H7 (cell line): ENCODE data around the gene CNN3. TPM values are rescaled to one million over a fixed set of nuclear protein-coding genes. Genes with fewer than 3 reads are reported as not detected.

Experiments used
- DNase-seq: peaks from one replicate; pipeline ENCODE4 v3.0.0; 2012
- H3K27me3 ChIP-seq: 2 replicates; pipeline ENCODE4 v1.6.0; 2011; ENCODE audit warnings: mild to moderate bottlenecking, low read length; ENCODE audit not compliant: control insufficient read depth, insufficient read depth
- H3K36me3 ChIP-seq: replicated peaks from 2 replicates; pipeline ENCODE4 v1.5.1; 2011; ENCODE audit warnings: low read length; ENCODE audit not compliant: control insufficient read depth, insufficient read depth
- H3K4me3 ChIP-seq: 2 replicates; pipeline ENCODE4 v1.5.1; 2011; ENCODE audit warnings: low read depth, mild to moderate bottlenecking, control low read depth, low read length, moderate library complexity; ENCODE audit not compliant: insufficient read depth
- total RNA-seq: library from RNA; depleted of rRNA; stranded (reverse); fragments of >200 nt; shearing (Covaris generic); gene quantifications from 2 replicates; pipeline ENCODE4 v1.2.3, GENCODE V29; 2014

The CNN3 gene
- total RNA-seq, 1 experiment from 2014 or later = 364 TPM

DNA sequence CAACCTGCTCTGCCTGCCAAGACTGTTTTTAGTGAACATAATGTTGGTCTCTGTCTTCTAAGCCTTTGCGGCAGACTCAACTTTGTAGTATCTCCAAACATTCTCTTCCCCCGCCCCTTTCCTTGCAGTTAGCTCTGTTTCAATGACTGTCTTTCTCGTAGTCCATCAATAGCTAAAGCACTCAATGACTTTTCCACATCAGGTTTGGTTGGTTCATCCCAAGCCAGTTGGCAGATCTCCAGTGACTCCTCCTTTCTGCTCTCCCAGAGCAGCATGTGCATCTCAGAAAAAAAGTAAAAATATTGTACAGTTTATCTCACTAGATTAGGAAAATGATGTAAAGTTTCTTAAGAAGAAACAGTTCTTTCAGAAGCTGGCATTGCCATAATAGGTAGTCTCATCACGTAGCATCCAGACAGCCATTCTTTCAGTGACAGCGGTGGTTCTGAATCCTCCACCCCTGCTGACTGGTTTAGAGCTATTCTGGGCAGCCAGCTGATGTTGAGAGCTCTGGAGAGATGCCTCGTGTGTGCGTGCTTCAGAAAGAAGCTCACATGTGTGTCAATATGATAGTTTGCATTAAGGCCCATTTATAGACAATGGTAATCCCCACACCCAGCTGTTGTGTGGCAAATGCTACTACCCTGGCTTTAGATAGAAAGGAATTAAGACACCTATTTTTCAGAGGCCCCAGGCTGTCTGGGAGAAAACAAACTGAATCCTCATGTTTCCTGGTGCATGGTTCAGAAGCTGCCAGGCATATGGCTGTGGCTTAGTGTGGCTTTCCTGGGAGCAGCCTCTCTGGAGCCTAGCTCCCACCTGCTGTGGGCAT lies 53.2 kb downstream of the CNN3 start:
- no peaks in the 10 kb centered on the region; the same call in 1 of the 2 replicates for H3K36me3 ChIP-seq
- no peak overlapping the region for H3K4me3 ChIP-seq
- no peak for DNase-seq
- no peaks in the 10 kb centered on the region for H3K27me3 ChIP-seq

DNA sequence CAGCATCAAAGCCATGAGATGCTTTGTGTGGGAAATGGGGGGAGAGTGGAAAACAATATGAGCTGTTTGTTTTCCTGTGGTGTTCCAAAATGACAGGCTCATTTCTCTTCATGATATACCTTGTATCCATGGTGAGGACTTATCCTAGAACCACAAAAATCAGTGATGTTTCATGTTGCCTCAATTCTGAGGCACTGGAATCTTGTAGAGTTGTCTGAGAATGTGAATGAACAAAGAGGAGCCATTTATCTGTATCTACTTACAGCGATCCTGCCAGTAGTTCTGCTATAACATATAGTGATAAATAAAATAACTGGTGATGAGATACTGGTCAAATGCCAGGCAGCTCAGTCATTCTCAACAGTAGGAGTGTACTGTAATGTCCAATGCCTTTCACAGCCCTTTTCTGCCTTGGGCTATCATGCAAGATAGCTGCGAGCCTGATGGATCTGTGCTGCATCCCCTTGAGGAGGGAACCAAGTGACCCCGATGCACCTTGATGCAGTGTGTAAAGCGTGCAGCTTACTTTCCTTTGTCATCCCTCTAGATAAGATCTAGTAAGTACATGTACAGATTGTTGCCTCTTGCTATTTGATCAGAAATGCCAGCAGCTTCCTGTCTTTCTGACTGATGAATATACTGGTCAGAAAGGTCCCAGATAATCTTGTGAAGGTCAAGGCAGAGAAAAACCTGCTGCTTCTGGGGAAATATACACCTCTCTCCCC lies 54.0 kb downstream of the CNN3 start:
- H3K4me3 ChIP-seq = no peak overlapping the region
- H3K27me3 ChIP-seq = no peaks in the 10 kb centered on the region
- no peak for DNase-seq
- no peaks in the 10 kb centered on the region; the same call in 1 of the 2 replicates for H3K36me3 ChIP-seq

DNA sequence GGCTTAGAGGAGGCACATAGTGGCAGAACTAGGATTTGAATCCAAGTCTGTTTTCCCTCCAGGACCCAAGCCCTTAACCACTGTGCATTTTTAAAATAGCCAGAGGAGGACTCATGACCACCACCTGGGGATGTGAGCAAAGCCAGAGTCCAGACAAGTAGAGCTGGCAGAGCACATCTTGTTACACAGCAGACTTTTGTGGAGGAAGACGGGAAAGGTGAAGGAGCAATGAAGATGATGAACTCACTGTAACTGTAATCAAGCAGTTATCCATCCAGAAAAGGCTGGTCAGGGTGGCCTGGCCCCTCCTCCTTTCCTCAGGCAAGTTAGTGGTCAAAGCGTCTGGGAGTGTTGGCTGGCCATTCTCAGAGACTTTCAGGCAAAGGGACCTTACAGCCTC lies 55.9 kb downstream of the CNN3 start:
- H3K27me3 ChIP-seq = no peaks in the 10 kb centered on the region
- no peak overlapping the region for H3K4me3 ChIP-seq
- no peaks in the 10 kb centered on the region; the same call in 1 of the 2 replicates for H3K36me3 ChIP-seq
- DNase-seq = no peak

DNA sequence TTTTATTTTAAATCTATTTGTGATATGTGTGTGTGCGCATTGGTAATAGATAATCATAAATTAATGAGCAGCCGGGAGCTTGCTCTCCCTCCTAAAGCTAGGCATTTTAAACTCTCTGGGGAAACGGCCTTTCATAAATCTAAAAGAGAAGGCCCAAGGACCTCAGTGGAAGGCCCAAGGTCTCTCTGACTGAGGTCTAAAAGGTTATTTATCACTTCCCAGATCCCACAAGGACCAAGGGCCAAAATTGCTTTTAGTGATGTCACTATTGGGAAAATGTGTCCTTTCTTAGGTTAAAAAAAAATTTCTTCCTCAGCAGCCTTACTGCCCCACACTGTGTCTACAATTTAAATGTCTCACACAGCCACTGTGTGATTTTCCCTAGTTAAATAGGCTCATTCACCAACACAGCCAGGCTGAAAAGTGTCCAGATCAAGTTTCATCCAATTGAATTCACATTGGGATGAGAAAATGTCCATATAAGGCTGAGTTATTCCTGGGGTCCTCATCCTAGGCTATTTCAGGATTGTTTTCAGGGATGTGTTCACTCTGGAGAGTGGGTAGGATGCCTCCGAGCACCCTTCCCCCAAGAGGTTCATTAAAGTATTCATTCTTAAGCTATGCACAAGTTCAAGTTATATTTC lies 60.6 kb downstream of the CNN3 start:
- no peak for DNase-seq
- Histone ChIP-seq H3K4me3 (no peak overlapping the region), H3K27me3 (no peaks in the 10 kb centered on the region; the same call in 1 of the 2 replicates), H3K36me3 (no peaks in the 10 kb centered on the region)

- Histone ChIP-seq H3K4me3 (no peak overlapping the region), H3K36me3 (no peaks in the 10 kb centered on the region), H3K27me3 (no peaks in the 10 kb centered on the region; the same call in 1 of the 2 replicates)
- no peak for DNase-seq
These were observed 61.5 kb downstream of the CNN3 start for GRCh38 chr1:94865360-94865759.

- Histone ChIP-seq H3K4me3 (no peak overlapping the region), H3K36me3 (no peaks in the 10 kb centered on the region), H3K27me3 (no peaks in the 10 kb centered on the region; the same call in 1 of the 2 replicates)
- DNase-seq = no peak
These were observed 62.1 kb downstream of the CNN3 start for GRCh38 chr1:94864821-94865220.

DNA sequence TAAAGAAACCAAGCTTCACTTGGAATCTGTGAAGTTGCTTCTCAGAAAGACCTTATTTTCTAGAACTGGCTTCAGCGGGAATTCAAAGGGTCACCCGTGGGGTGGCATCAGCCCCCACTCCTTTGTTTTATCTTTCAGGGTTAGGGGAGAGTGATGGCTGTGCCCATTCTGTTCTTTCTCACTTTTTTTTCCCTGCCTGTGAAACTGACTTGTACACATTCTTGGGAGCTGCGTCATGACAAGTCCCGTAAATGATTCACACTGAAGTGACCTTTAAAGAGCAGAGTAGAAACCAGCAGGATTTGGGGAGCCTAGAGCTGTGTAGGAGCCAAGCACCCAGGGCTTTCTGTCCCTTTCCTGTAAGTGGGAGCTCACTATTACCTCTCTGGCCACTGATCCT lies 63.0 kb downstream of the CNN3 start:
- Histone ChIP-seq H3K4me3 (no peak overlapping the region), H3K27me3 (no peaks in the 10 kb centered on the region; the same call in 1 of the 2 replicates)

GRCh38 chr1:94863297-94863911 lies 63.5 kb downstream of the CNN3 start:
- no peak for DNase-seq
- Histone ChIP-seq H3K36me3 (no peaks in the 10 kb centered on the region), H3K27me3 (no peaks in the 10 kb centered on the region; the same call in 1 of the 2 replicates), H3K4me3 (no peak overlapping the region)

More for the DNA sequence above, 63.0 kb downstream of the CNN3 start:
- H3K36me3 ChIP-seq = no peaks in the 10 kb centered on the region
- no peak for DNase-seq

DNA sequence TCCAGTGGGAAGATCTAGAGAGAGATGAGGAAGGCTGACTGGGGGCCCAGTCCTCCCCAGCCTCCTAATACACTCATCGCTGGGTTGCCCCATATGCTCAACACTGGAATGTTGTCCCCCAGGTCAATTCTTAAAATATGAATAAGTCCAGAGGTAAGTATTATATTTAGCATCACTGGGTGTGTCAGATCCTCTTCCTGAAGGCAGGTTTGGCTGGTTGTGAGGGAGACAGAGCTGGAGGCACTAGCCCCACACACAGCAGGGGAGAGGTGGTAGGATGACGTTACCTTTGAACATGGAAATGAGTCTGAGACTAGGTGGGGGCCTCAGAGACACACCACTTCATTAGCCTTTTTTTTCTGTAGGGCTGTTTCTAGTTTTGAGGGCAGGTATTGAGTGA lies 64.2 kb downstream of the CNN3 start:
- no peak for DNase-seq
- Histone ChIP-seq H3K27me3 (no peaks in the 10 kb centered on the region; the same call in 1 of the 2 replicates), H3K36me3 (no peaks in the 10 kb centered on the region), H3K4me3 (no peak overlapping the region)

DNA sequence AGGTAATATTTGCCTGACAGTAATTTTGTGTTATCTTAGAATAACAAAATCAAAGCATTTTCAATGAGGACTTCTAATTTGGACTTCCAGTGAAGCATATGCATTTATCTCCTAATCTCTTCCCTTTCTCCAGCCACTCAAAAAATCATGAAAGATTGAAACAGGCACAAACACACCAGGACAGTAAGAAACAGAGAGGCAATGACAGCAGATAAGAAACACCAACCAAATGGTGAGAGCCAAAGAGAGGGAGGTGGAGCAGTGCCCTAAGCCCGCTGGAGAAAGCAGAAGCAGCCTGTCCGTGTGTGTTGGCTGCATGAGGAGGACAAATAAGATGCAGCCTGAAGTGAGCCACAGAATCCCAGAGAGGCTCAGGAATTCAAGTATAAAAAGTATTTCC lies 67.7 kb downstream of the CNN3 start:
- Histone ChIP-seq H3K4me3 (no peak overlapping the region), H3K27me3 (peaks cover 8% of the 10 kb centered on the region), H3K36me3 (no peaks in the 10 kb centered on the region)
- DNase-seq = no peak

- H3K4me3 ChIP-seq = no peak overlapping the region
- H3K27me3 ChIP-seq = peaks cover 8% of the 10 kb centered on the region
- no peak for DNase-seq
- no peaks in the 10 kb centered on the region for H3K36me3 ChIP-seq
These were observed 68.6 kb downstream of the CNN3 start for GRCh38 chr1:94858276-94858675.

DNA sequence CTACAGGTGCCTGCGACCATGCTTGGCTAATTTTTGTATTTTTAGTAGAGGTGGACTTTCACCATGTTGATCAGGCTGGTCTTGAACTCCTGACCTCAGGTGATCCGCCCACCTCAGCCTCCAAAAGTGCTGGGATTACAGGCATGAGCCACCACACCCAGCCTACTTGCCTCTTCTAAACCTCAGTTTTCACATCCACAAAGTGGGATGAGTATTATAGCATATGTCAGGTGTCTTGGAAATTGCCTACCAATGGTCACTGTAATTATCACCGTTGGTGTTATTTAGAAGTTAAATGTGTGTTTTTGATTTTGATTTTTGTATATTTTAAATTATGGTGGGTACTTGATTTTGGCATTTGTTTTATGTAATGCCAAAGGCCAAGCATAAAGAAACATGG lies 70.0 kb downstream of the CNN3 start:
- DNase-seq = no peak
- H3K36me3 ChIP-seq = no peaks in the 10 kb centered on the region
- peaks cover 8% of the 10 kb centered on the region; the same call in 1 of the 2 replicates for H3K27me3 ChIP-seq
- H3K4me3 ChIP-seq = no peak overlapping the region

DNA sequence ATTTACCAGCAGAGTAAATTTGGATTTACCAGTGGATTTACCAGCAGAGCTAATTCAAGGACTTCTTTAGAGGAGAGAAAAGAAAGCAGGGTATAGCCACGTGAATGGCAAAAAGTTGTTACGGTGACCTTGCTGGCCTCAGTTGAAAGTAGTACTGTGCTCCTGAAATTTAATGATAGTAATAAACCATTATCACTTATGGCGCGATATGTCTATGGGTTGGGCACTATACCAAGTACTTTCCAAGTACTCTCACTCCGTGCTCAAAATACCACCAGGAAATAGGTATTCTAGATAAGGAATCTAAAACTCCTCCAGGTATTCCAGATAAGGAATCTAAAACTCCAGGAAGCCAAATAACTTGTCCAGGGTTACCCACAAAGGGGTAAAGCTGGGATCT lies 70.9 kb downstream of the CNN3 start:
- Histone ChIP-seq H3K36me3 (no peaks in the 10 kb centered on the region), H3K27me3 (peaks cover 8% of the 10 kb centered on the region; the same call in 1 of the 2 replicates), H3K4me3 (no peak overlapping the region)
- no peak for DNase-seq

- DNase-seq = no peak
- H3K4me3 ChIP-seq = no peak overlapping the region
These were observed 71.6 kb downstream of the CNN3 start for GRCh38 chr1:94855307-94855700.

More at GRCh38 chr1:94855307-94855700, 71.6 kb downstream of the CNN3 start:
- Histone ChIP-seq H3K27me3 (peaks cover 8% of the 10 kb centered on the region; the same call in 1 of the 2 replicates), H3K36me3 (no peaks in the 10 kb centered on the region)
